Smooth muscle cell (in vitro differentiated cells): ENCODE measurements around the gene SLC8A1. TPM values are rescaled to one million over a fixed set of nuclear protein-coding genes. Genes with fewer than 3 reads are reported as not detected.
A peak's percentile ranks its signal among the peaks of the same experiment; 100 is the strongest.

ENCODE experiments used
- DNase-seq: peaks from one replicate; lab custom pipeline; 2025; ENCODE audit not compliant: unreplicated experiment; lab: John Stamatoyannopoulos, UW
- H2AFZ ChIP-seq: fragments of 200-600 bp; sonication (generic); 2 replicates; pipeline ENCODE4 v1.6.0; 2016; ENCODE audit warnings: antibody characterized with exemption, low read depth, mild to moderate bottlenecking
- H3F3A ChIP-seq: fragments of 200-600 bp; sonication (generic); 2 replicates; pipeline ENCODE4 v1.6.0; 2017; ENCODE audit warnings: antibody characterized with exemption, low read depth
- H3K27ac ChIP-seq: fragments of 200-600 bp; sonication (generic); 2 replicates; pipeline ENCODE4 v1.5.1; 2016; ENCODE audit warnings: low read depth, mild to moderate bottlenecking
- H3K27me3 ChIP-seq: fragments of 200-600 bp; sonication (generic); 2 replicates; pipeline ENCODE4 v1.6.1; 2016; ENCODE audit warnings: low read depth, mild to moderate bottlenecking
- H3K36me3 ChIP-seq: fragments of 200-600 bp; sonication (generic); 2 replicates; pipeline ENCODE4 v1.5.1; 2016; ENCODE audit warnings: low read depth
- H3K4me1 ChIP-seq: fragments of 200-600 bp; sonication (generic); 2 replicates; pipeline ENCODE4 v1.5.1; 2016; ENCODE audit warnings: low read depth
- H3K4me2 ChIP-seq: fragments of 200-600 bp; sonication (generic); 2 replicates; pipeline ENCODE4 v1.6.0; 2016; ENCODE audit warnings: mild to moderate bottlenecking
- H3K4me3 ChIP-seq: fragments of 200-600 bp; sonication (generic); 2 replicates; pipeline ENCODE4 v1.5.1; 2016; ENCODE audit warnings: mild to moderate bottlenecking
- H3K79me2 ChIP-seq: fragments of 200-600 bp; sonication (generic); 2 replicates; pipeline ENCODE4 v1.6.0; 2016; ENCODE audit warnings: low read depth, mild to moderate bottlenecking
- H3K9ac ChIP-seq: fragments of 200-600 bp; sonication (generic); 2 replicates; pipeline ENCODE4 v1.6.0; 2016; ENCODE audit warnings: low read depth
- H3K9me3 ChIP-seq: fragments of 200-600 bp; sonication (generic); replicated peaks from 2 replicates; pipeline ENCODE4 v1.5.1; 2016; ENCODE audit warnings: low read depth
- H4K20me1 ChIP-seq: fragments of 200-600 bp; sonication (generic); 2 replicates; pipeline ENCODE4 v1.6.0; 2016; ENCODE audit warnings: low read depth
- WGBS: methylation state at CpG from one replicate; pipeline ENCODE4 v1.1.7; 2016; ENCODE audit warnings: low lambda C conversion rate; 5-methylcytosine and 5-hydroxymethylcytosine counted together
- polyA plus RNA-seq: library from polyadenylated mRNA; unstranded; fragments of >200 nt; fragmentation: Nextera tagmentation; extraction: Ambion mirVana; gene quantifications from 2 replicates; pipeline ENCODE4 v1.2.1, GENCODE V29; 2016
- total RNA-seq: library from RNA; depleted of rRNA; stranded (reverse); fragments of >200 nt; gene quantifications from 2 replicates; pipeline ENCODE4 v1.2.3, GENCODE V29; 2014
- TF ChIP-seq, protein P1 (sequence below): fragments of 200-600 bp; sonication (generic); IDR thresholded peaks from 2 replicates; pipeline ENCODE4 v1.5.1; 2017; ENCODE audit warnings: borderline replicate concordance, mild to moderate bottlenecking, antibody characterized with exemption; ENCODE audit not compliant: insufficient read depth, poor library complexity, severe bottlenecking

The SLC8A1 gene
- total and polyA plus RNA-seq, 2 experiments from 2014 or later: 1.1 to 5.3 TPM

DNA sequence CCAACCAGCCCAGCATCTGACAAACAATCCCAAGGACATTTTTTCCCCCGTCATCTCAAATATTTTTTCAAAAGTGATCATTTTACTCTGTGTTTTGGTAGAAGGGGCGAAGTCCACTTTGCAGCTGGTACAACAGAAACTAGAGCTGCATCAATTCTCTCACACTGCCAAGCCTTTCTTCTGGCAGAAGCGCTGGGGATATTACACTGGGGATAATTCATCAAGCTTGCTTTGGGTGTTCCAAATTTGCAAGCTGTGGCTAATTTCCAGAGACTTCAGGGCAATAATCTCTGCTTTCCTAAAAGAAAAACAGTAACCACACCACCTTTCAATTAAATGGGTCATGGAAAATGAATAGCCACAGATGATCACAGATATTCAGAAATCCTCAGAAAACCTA lies 238.3 kb downstream of the SLC8A1 start:
- Histone ChIP-seq H3K79me2 (no peaks in the 10 kb centered on the region), H3F3A (no peaks in the 10 kb centered on the region), H3K4me3 (no peak overlapping the region), H3K36me3 (no peaks in the 10 kb centered on the region), H3K27me3 (no peaks in the 10 kb centered on the region), H3K9me3 (no peaks in the 10 kb centered on the region), H2AFZ (no peak overlapping the region), H3K4me1 (no peaks in the 10 kb centered on the region), H3K4me2 (no peak overlapping the region), H3K9ac (no peak overlapping the region), H3K27ac (no peak overlapping the region), H4K20me1 (no peaks in the 10 kb centered on the region)
- no peak for DNase-seq
- WGBS: 97% methylated on average over 3 of the region's 3 CpGs
- TF ChIP-seq, protein P1, sequence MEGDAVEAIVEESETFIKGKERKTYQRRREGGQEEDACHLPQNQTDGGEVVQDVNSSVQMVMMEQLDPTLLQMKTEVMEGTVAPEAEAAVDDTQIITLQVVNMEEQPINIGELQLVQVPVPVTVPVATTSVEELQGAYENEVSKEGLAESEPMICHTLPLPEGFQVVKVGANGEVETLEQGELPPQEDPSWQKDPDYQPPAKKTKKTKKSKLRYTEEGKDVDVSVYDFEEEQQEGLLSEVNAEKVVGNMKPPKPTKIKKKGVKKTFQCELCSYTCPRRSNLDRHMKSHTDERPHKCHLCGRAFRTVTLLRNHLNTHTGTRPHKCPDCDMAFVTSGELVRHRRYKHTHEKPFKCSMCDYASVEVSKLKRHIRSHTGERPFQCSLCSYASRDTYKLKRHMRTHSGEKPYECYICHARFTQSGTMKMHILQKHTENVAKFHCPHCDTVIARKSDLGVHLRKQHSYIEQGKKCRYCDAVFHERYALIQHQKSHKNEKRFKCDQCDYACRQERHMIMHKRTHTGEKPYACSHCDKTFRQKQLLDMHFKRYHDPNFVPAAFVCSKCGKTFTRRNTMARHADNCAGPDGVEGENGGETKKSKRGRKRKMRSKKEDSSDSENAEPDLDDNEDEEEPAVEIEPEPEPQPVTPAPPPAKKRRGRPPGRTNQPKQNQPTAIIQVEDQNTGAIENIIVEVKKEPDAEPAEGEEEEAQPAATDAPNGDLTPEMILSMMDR: no peak

DNA sequence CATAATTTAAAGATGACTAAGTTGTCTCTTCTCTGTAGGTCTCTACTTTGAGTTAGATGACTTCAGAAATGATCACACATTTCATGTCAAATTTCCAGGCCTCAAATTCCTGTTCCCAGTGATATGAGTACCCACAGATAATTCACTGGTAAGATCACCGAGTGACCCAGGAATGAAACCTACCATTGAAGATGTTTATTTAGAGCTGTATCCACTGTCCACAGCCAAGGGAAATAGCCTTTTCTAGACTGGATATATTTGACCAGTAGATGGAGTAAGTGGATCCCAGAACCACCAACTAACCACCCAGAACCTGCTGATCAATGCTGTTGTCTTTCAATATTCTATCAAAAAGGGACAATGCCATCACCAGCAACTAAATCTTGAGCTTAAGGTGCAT lies 238.8 kb downstream of the SLC8A1 start:
- no peak overlapping the region for H3K9ac ChIP-seq

DNA sequence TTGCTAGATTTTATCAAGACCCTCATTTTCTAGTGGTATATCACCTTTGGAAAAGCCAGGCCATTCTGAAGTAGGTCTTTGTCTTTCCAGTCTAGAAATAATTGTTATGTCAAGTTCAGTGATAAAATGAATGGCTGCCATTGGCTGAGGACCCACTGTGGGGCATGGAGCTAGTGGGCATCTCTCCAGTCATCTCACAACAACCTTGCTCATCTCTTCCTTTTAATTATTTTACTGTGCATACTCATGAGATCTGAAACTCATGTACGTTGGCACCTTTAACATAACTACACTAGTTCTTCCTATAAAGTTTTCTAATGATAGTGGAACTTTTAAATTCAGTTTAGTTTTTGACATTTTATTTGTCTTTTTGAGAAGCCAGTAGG lies 240.9 kb downstream of the SLC8A1 start:
- H2AFZ ChIP-seq: no peak overlapping the region
- no peak overlapping the region for H3K4me2 ChIP-seq
- H3K27ac ChIP-seq: no peak overlapping the region
- no peaks in the 10 kb centered on the region for H3K36me3 ChIP-seq
- no peaks in the 10 kb centered on the region for H3K79me2 ChIP-seq
- TF ChIP-seq, protein P1: no peak
- WGBS: 85% methylated on average over 1 of the region's 1 CpG
- no peak for DNase-seq
- H3K9me3 ChIP-seq: no peaks in the 10 kb centered on the region
- H3F3A ChIP-seq: no peaks in the 10 kb centered on the region
- no peaks in the 10 kb centered on the region for H4K20me1 ChIP-seq
- H3K9ac ChIP-seq: no peak overlapping the region
- no peak overlapping the region for H3K4me3 ChIP-seq
- H3K4me1 ChIP-seq: no peaks in the 10 kb centered on the region
- no peaks in the 10 kb centered on the region for H3K27me3 ChIP-seq

More for the DNA sequence above, 238.8 kb downstream of the SLC8A1 start:
- Histone ChIP-seq H3K79me2 (no peaks in the 10 kb centered on the region), H3K27me3 (no peaks in the 10 kb centered on the region), H3K4me3 (no peak overlapping the region), H3K36me3 (no peaks in the 10 kb centered on the region), H4K20me1 (no peaks in the 10 kb centered on the region), H3K27ac (no peak overlapping the region), H3K4me1 (no peaks in the 10 kb centered on the region), H3K9me3 (no peaks in the 10 kb centered on the region), H3F3A (no peaks in the 10 kb centered on the region), H2AFZ (no peak overlapping the region), H3K4me2 (no peak overlapping the region)
- TF ChIP-seq, protein P1: peak; percentile 29
- no peak for DNase-seq
- WGBS: 58% methylated on average over 1 of the region's 1 CpG

DNA sequence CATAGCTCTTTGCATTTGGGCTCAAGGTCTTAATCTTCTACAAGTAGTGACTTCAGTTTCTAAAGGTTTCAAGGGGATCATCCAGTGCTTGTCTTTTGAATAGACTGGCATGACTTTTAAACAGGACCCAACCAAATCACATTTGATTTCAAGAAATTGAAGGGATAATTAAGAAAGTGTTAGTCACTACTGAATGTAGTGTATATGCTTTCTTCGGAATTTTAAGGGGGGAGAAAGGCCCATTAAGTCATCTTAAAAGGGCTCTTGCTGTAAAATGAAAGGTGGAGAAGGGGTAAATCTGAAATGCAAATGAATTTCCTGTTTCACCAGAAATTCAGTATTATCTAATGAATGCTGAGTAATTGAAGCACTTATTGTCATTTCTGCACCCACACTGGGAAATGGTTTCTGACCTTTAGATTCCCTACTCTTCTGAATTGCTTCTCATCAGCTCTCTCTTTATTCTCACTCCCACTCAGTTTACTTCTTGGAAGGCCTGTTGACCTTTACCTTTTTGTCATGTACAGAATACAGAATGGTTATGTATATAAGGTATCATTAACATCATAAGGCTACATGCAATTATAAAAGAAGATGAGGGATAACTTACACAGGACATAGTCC lies 241.4 kb downstream of the SLC8A1 start:
- Histone ChIP-seq H3K9ac (no peak overlapping the region), H2AFZ (no peak overlapping the region)

More for the DNA sequence above, 241.4 kb downstream of the SLC8A1 start:
- no peaks in the 10 kb centered on the region for H4K20me1 ChIP-seq
- H3K27ac ChIP-seq: no peak overlapping the region
- no peaks in the 10 kb centered on the region for H3K4me1 ChIP-seq
- H3K4me3 ChIP-seq: no peak overlapping the region
- no peaks in the 10 kb centered on the region for H3K27me3 ChIP-seq
- H3K9me3 ChIP-seq: no peaks in the 10 kb centered on the region
- no peaks in the 10 kb centered on the region for H3K79me2 ChIP-seq
- TF ChIP-seq, protein P1: no peak
- no peaks in the 10 kb centered on the region for H3K36me3 ChIP-seq
- no peaks in the 10 kb centered on the region for H3F3A ChIP-seq
- H3K4me2 ChIP-seq: no peak overlapping the region
- DNase-seq: no peak
- WGBS: 53% methylated on average over 1 of the region's 1 CpG
